WTC11 (cell line): ENCODE measurements around the gene SENP1. TPM values are rescaled to one million over a fixed set of nuclear protein-coding genes. Genes with fewer than 3 reads are reported as not detected.

ENCODE experiments used
- ATAC-seq: fragments of 200-7000 bp; cut with Tn5 transposase; 2 replicates; pipeline ENCODE4 v1.10.0; 2021; ENCODE audit warnings: mild to moderate bottlenecking, moderate library complexity
- CTCF ChIA-PET: fragments of 300-600 bp; sonication (Branson Sonifier 250); formaldehyde crosslinking; loops from one replicate; lab custom pipeline; 2021; ENCODE audit warnings: antibody characterized with exemption; lab: Charles Lee
- POLR2A ChIA-PET: fragments of 350-600 bp; sonication (Branson Sonifier 250); formaldehyde crosslinking; loops from one replicate; lab custom pipeline; 2021; ENCODE audit warnings: antibody characterized with exemption; lab: Charles Lee
- DNase-seq: peaks from one replicate; pipeline ENCODE4 v3.0.0; 2021; ENCODE audit warnings: low spot score
- H3K27ac Mint-ChIP-seq: 2 replicates; pipeline ENCODE4 v1.8.0; 2021; ENCODE audit warnings: mixed read lengths
- H3K27me3 Mint-ChIP-seq: 2 replicates; pipeline ENCODE4 v1.8.0; 2021; ENCODE audit warnings: low read depth, mild to moderate bottlenecking, moderate library complexity, mixed read lengths
- H3K36me3 Mint-ChIP-seq: 2 replicates; pipeline ENCODE4 v1.8.0; 2021; ENCODE audit warnings: mixed read lengths
- H3K4me1 Mint-ChIP-seq: 2 replicates; pipeline ENCODE4 v1.8.0; 2022; ENCODE audit warnings: mixed read lengths
- H3K4me3 Mint-ChIP-seq: 2 replicates; pipeline ENCODE4 v1.8.0; 2021; ENCODE audit warnings: mild to moderate bottlenecking, moderate library complexity, mixed read lengths
- H3K9me3 Mint-ChIP-seq: 2 replicates; pipeline ENCODE4 v1.8.0; 2021; ENCODE audit warnings: mixed read lengths
- EMX1 ChIP-seq: fragments of 250-450 bp; sonication (Bioruptor Pico); IDR thresholded peaks from 2 replicates; pipeline ENCODE4 v1.8.0; 2021; ENCODE audit warnings: mild to moderate bottlenecking
- JAZF1 ChIP-seq: fragments of 250-450 bp; sonication (Bioruptor Pico); IDR thresholded peaks from 2 replicates; pipeline ENCODE4 v1.9.0; 2021; ENCODE audit warnings: moderate library complexity, mild to moderate bottlenecking, inconsistent platforms
- OVOL2 ChIP-seq: fragments of 250-450 bp; sonication (Bioruptor Pico); IDR thresholded peaks from 2 replicates; pipeline ENCODE4 v1.9.0; 2021; ENCODE audit warnings: mild to moderate bottlenecking, borderline replicate concordance
- RELA ChIP-seq: sonication (generic); formaldehyde crosslinking; IDR thresholded peaks from 2 replicates; pipeline ENCODE4 v1.8.1; 2022; ENCODE audit warnings: missing genetic modification reagents, mild to moderate bottlenecking, borderline replicate concordance
- ZBTB21 ChIP-seq: sonication (generic); formaldehyde crosslinking; IDR thresholded peaks from 2 replicates; pipeline ENCODE4 v1.8.1; 2023; ENCODE audit warnings: mild to moderate bottlenecking, missing genetic modification reagents, borderline replicate concordance
- ZNF121 ChIP-seq: sonication (generic); formaldehyde crosslinking; IDR thresholded peaks from 2 replicates; pipeline ENCODE4 v1.8.0; 2023; ENCODE audit warnings: missing genetic modification reagents
- ZNF138 ChIP-seq: sonication (generic); formaldehyde crosslinking; conservative IDR thresholded peaks from 2 replicates; pipeline ENCODE4 v1.8.1; 2022; ENCODE audit warnings: mild to moderate bottlenecking, moderate library complexity, missing genetic modification reagents
- ZNF317 ChIP-seq: sonication (generic); formaldehyde crosslinking; IDR thresholded peaks from 2 replicates; pipeline ENCODE4 v1.8.1; 2023; ENCODE audit warnings: low read depth, mild to moderate bottlenecking, moderate library complexity, missing genetic modification reagents, borderline replicate concordance
- ZNF396 ChIP-seq: fragments of 250-450 bp; sonication (Bioruptor Pico); IDR thresholded peaks from 2 replicates; pipeline ENCODE4 v1.8.0; 2021; ENCODE audit warnings: mild to moderate bottlenecking, moderate library complexity, borderline replicate concordance
- ZNF416 ChIP-seq: fragments of 250-450 bp; sonication (Bioruptor Pico); IDR thresholded peaks from 2 replicates; pipeline ENCODE4 v1.9.0; 2021; ENCODE audit warnings: mild to moderate bottlenecking, inconsistent platforms
- ZNF423 ChIP-seq: fragments of 250-450 bp; sonication (Bioruptor Pico); IDR thresholded peaks from 2 replicates; pipeline ENCODE4 v2.1.2; 2022; ENCODE audit warnings: mild to moderate bottlenecking, moderate library complexity
- total RNA-seq: library from RNA; stranded (reverse); gene quantifications from 3 replicates; pipeline ENCODE4 v1.2.3, GENCODE V29; 2021
- TF ChIP-seq, protein P1 (sequence below): fragments of 250-450 bp; sonication (Bioruptor Pico); IDR thresholded peaks from 2 replicates; pipeline ENCODE4 v2.1.2; 2022; ENCODE audit warnings: mild to moderate bottlenecking, moderate library complexity
- TF ChIP-seq, protein P2 (sequence below): sonication (generic); formaldehyde crosslinking; IDR thresholded peaks from 2 replicates; pipeline ENCODE4 v1.8.1; 2023; ENCODE audit warnings: mild to moderate bottlenecking, missing genetic modification reagents
- TF ChIP-seq, protein P3 (sequence below): sonication (generic); formaldehyde crosslinking; IDR thresholded peaks from 2 replicates; pipeline ENCODE4 v1.8.0; 2023; ENCODE audit warnings: missing genetic modification reagents
- TF ChIP-seq, protein P4 (sequence below): sonication (generic); formaldehyde crosslinking; IDR thresholded peaks from 2 replicates; pipeline ENCODE4 v1.8.1; 2023; ENCODE audit warnings: mild to moderate bottlenecking, missing genetic modification reagents, borderline replicate concordance
- TF ChIP-seq, protein P5 (sequence below): fragments of 250-450 bp; sonication (Bioruptor Pico); IDR thresholded peaks from 2 replicates; pipeline ENCODE4 v1.9.0; 2021; ENCODE audit warnings: mild to moderate bottlenecking
- TF ChIP-seq, protein P6 (sequence below): fragments of 250-450 bp; sonication (Bioruptor Pico); IDR thresholded peaks from 2 replicates; pipeline ENCODE4 v1.9.0; 2021; ENCODE audit warnings: mild to moderate bottlenecking
- TF ChIP-seq, protein P7 (sequence below): sonication (generic); formaldehyde crosslinking; IDR thresholded peaks from 2 replicates; pipeline ENCODE4 v1.8.0; 2022; ENCODE audit warnings: mild to moderate bottlenecking, missing genetic modification reagents
- TF ChIP-seq, protein P8 (sequence below): sonication (generic); formaldehyde crosslinking; IDR thresholded peaks from 2 replicates; pipeline ENCODE4 v1.8.1; 2022; ENCODE audit warnings: low read depth, mild to moderate bottlenecking, moderate library complexity, missing genetic modification reagents, borderline replicate concordance
- TF ChIP-seq, protein P9 (sequence below): sonication (generic); formaldehyde crosslinking; IDR thresholded peaks from 2 replicates; pipeline ENCODE4 v1.8.1; 2022; ENCODE audit warnings: low read depth, missing genetic modification reagents, borderline replicate concordance

The SENP1 gene
- total RNA-seq, 1 experiment from 2014 or later: 20.4 TPM

DNA sequence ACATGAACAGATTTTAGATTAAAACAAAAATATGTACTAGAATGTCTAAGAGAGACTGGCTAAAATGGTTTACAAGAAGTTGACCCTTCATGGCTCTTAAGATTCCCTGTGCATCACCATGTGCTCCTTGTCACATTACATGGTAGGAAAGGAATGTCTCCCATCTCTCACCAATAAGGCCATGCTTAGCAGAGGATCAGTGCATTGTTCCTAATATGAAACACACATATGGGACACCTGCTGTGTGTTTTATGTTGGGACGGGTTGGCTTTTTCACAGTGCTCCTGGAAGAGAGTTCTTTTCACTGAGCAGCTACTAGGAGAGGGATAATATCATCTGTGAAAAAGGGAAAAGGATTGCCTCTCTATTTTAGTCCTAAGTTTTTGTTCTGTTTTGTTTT, 22.9 kb upstream of the SENP1 start (continued):
- TF ChIP-seq ZNF396 (CRISPR knock-in tag): no peak
- TF ChIP-seq, protein P1, sequence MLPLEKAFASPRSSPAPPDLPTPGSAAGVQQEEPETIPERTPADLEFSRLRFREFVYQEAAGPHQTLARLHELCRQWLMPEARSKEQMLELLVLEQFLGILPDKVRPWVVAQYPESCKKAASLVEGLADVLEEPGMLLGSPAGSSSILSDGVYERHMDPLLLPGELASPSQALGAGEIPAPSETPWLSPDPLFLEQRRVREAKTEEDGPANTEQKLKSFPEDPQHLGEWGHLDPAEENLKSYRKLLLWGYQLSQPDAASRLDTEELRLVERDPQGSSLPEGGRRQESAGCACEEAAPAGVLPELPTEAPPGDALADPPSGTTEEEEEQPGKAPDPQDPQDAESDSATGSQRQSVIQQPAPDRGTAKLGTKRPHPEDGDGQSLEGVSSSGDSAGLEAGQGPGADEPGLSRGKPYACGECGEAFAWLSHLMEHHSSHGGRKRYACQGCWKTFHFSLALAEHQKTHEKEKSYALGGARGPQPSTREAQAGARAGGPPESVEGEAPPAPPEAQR (CRISPR knock-in tag): no peak

DNA sequence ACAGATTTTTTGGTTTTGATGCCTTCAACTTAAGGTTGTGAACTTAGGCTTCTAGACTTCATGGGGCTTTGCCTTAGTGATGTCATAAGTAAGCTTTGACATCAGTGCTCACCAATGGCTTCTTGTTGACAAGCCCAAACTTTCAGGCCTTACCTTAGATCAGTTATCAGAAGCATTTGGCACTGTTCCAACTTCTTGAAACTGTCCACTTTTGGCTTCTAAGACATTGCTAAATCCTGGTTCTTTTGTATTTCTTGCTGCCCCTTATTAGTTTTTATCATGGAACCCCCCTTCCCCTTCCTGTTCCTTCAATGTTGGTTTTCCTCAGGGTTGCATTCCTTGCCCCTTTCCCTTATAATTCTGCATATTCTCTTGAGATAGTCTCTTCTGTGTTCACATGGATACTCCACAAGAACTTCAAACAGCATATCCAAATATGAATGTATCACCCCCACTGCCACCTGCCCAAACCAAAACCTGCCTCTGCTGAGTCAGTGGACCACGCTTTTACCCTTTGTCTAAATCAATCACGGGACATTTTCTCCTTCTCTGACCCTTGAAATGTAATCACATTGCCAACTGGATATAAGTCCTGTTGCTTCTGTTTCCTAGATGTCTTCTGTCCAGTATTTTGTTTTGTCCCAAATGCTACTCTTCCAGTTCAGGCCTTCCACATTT, 21.2 kb upstream of the SENP1 start:
- Mint-ChIP-seq H3K36me3 (peaks cover 54% of the 10 kb centered on the region), H3K27ac (no peak overlapping the region), H3K27me3 (no peaks in the 10 kb centered on the region), H3K4me3 (no peak overlapping the region), H3K4me1 (no peaks in the 10 kb centered on the region), H3K9me3 (no peaks in the 10 kb centered on the region)
- CTCF ChIA-PET: no interaction called here
- ATAC-seq (no peak), DNase-seq (no peak)
- POLR2A ChIA-PET: no interaction called here
- TF ChIP-seq, protein P2, sequence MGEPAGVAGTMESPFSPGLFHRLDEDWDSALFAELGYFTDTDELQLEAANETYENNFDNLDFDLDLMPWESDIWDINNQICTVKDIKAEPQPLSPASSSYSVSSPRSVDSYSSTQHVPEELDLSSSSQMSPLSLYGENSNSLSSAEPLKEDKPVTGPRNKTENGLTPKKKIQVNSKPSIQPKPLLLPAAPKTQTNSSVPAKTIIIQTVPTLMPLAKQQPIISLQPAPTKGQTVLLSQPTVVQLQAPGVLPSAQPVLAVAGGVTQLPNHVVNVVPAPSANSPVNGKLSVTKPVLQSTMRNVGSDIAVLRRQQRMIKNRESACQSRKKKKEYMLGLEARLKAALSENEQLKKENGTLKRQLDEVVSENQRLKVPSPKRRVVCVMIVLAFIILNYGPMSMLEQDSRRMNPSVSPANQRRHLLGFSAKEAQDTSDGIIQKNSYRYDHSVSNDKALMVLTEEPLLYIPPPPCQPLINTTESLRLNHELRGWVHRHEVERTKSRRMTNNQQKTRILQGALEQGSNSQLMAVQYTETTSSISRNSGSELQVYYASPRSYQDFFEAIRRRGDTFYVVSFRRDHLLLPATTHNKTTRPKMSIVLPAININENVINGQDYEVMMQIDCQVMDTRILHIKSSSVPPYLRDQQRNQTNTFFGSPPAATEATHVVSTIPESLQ: no peak
- TF ChIP-seq ZNF138 (CRISPR knock-in tag): no peak
- TF ChIP-seq ZNF317: no peak
- TF ChIP-seq, protein P3, sequence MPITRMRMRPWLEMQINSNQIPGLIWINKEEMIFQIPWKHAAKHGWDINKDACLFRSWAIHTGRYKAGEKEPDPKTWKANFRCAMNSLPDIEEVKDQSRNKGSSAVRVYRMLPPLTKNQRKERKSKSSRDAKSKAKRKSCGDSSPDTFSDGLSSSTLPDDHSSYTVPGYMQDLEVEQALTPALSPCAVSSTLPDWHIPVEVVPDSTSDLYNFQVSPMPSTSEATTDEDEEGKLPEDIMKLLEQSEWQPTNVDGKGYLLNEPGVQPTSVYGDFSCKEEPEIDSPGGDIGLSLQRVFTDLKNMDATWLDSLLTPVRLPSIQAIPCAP (CRISPR knock-in tag): no peak
- no peak for TF ChIP-seq ZNF416 (CRISPR knock-in tag)
- TF ChIP-seq ZNF121: no peak
- TF ChIP-seq, protein P4, sequence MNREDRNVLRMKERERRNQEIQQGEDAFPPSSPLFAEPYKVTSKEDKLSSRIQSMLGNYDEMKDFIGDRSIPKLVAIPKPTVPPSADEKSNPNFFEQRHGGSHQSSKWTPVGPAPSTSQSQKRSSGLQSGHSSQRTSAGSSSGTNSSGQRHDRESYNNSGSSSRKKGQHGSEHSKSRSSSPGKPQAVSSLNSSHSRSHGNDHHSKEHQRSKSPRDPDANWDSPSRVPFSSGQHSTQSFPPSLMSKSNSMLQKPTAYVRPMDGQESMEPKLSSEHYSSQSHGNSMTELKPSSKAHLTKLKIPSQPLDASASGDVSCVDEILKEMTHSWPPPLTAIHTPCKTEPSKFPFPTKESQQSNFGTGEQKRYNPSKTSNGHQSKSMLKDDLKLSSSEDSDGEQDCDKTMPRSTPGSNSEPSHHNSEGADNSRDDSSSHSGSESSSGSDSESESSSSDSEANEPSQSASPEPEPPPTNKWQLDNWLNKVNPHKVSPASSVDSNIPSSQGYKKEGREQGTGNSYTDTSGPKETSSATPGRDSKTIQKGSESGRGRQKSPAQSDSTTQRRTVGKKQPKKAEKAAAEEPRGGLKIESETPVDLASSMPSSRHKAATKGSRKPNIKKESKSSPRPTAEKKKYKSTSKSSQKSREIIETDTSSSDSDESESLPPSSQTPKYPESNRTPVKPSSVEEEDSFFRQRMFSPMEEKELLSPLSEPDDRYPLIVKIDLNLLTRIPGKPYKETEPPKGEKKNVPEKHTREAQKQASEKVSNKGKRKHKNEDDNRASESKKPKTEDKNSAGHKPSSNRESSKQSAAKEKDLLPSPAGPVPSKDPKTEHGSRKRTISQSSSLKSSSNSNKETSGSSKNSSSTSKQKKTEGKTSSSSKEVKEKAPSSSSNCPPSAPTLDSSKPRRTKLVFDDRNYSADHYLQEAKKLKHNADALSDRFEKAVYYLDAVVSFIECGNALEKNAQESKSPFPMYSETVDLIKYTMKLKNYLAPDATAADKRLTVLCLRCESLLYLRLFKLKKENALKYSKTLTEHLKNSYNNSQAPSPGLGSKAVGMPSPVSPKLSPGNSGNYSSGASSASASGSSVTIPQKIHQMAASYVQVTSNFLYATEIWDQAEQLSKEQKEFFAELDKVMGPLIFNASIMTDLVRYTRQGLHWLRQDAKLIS (CRISPR knock-in tag): no peak
- TF ChIP-seq ZNF423 (CRISPR knock-in tag): no peak
- TF ChIP-seq, protein P5, sequence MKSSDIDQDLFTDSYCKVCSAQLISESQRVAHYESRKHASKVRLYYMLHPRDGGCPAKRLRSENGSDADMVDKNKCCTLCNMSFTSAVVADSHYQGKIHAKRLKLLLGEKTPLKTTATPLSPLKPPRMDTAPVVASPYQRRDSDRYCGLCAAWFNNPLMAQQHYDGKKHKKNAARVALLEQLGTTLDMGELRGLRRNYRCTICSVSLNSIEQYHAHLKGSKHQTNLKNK (CRISPR knock-in tag): no peak
- TF ChIP-seq, protein P6, sequence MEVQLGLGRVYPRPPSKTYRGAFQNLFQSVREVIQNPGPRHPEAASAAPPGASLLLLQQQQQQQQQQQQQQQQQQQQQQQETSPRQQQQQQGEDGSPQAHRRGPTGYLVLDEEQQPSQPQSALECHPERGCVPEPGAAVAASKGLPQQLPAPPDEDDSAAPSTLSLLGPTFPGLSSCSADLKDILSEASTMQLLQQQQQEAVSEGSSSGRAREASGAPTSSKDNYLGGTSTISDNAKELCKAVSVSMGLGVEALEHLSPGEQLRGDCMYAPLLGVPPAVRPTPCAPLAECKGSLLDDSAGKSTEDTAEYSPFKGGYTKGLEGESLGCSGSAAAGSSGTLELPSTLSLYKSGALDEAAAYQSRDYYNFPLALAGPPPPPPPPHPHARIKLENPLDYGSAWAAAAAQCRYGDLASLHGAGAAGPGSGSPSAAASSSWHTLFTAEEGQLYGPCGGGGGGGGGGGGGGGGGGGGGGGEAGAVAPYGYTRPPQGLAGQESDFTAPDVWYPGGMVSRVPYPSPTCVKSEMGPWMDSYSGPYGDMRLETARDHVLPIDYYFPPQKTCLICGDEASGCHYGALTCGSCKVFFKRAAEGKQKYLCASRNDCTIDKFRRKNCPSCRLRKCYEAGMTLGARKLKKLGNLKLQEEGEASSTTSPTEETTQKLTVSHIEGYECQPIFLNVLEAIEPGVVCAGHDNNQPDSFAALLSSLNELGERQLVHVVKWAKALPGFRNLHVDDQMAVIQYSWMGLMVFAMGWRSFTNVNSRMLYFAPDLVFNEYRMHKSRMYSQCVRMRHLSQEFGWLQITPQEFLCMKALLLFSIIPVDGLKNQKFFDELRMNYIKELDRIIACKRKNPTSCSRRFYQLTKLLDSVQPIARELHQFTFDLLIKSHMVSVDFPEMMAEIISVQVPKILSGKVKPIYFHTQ (CRISPR knock-in tag): no peak
- TF ChIP-seq RELA (CRISPR knock-in tag): no peak
- no peak for TF ChIP-seq ZBTB21 (CRISPR knock-in tag)
- TF ChIP-seq JAZF1 (CRISPR knock-in tag): no peak
- TF ChIP-seq, protein P7, sequence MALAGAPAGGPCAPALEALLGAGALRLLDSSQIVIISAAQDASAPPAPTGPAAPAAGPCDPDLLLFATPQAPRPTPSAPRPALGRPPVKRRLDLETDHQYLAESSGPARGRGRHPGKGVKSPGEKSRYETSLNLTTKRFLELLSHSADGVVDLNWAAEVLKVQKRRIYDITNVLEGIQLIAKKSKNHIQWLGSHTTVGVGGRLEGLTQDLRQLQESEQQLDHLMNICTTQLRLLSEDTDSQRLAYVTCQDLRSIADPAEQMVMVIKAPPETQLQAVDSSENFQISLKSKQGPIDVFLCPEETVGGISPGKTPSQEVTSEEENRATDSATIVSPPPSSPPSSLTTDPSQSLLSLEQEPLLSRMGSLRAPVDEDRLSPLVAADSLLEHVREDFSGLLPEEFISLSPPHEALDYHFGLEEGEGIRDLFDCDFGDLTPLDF: no peak
- TF ChIP-seq, protein P8, sequence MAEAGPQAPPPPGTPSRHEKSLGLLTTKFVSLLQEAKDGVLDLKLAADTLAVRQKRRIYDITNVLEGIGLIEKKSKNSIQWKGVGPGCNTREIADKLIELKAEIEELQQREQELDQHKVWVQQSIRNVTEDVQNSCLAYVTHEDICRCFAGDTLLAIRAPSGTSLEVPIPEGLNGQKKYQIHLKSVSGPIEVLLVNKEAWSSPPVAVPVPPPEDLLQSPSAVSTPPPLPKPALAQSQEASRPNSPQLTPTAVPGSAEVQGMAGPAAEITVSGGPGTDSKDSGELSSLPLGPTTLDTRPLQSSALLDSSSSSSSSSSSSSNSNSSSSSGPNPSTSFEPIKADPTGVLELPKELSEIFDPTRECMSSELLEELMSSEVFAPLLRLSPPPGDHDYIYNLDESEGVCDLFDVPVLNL: no peak
- no peak for TF ChIP-seq OVOL2 (CRISPR knock-in tag)
- TF ChIP-seq EMX1: no peak
- TF ChIP-seq, protein P9, sequence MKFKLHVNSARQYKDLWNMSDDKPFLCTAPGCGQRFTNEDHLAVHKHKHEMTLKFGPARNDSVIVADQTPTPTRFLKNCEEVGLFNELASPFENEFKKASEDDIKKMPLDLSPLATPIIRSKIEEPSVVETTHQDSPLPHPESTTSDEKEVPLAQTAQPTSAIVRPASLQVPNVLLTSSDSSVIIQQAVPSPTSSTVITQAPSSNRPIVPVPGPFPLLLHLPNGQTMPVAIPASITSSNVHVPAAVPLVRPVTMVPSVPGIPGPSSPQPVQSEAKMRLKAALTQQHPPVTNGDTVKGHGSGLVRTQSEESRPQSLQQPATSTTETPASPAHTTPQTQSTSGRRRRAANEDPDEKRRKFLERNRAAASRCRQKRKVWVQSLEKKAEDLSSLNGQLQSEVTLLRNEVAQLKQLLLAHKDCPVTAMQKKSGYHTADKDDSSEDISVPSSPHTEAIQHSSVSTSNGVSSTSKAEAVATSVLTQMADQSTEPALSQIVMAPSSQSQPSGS: no peak
